Adipocyte (in vitro differentiated cells): Measurements from ENCODE around the gene ENOX1.
A peak's percentile ranks its signal among the peaks of the same experiment; 100 is the strongest.

Experiments used
- DNase-seq: peaks from one replicate; pipeline ENCODE4 v3.0.0-alpha.2; 2015; ENCODE audit warnings: low read depth
- H3K27me3 ChIP-seq: replicated peaks from 2 replicates; pipeline ENCODE4 v1.7.0; 2013; ENCODE audit warnings: mild to moderate bottlenecking, low read length, moderate library complexity; ENCODE audit not compliant: control insufficient read depth, insufficient read depth
- H3K36me3 ChIP-seq: 2 replicates; pipeline ENCODE4 v1.7.0; 2013; ENCODE audit warnings: low read length, mild to moderate bottlenecking, moderate library complexity; ENCODE audit not compliant: control insufficient read depth, insufficient read depth, severe bottlenecking
- H3K4me1 ChIP-seq: 2 replicates; pipeline ENCODE4 v1.7.0; 2013; ENCODE audit warnings: mild to moderate bottlenecking, low read length, moderate library complexity; ENCODE audit not compliant: control insufficient read depth, insufficient read depth
- H3K4me3 ChIP-seq: 2 replicates; pipeline ENCODE4 v1.7.0; 2013; ENCODE audit warnings: mild to moderate bottlenecking, low read length, moderate library complexity
- H3K9ac ChIP-seq: 2 replicates; pipeline ENCODE4 v1.7.0; 2013; ENCODE audit warnings: mild to moderate bottlenecking, low read length, moderate library complexity
- H3K9me3 ChIP-seq: 2 replicates; pipeline ENCODE4 v1.7.0; 2013; ENCODE audit warnings: mild to moderate bottlenecking, low read length, moderate library complexity; ENCODE audit not compliant: control insufficient read depth

Gene ENOX1

GRCh38 chr13:43545317-43545874 is 241.4 kb downstream of the ENOX1 start:
- no peak overlapping the region for H3K9ac ChIP-seq
- H3K36me3 ChIP-seq = no peaks in the 10 kb centered on the region
- peak; percentile 60 for DNase-seq
- no peaks in the 10 kb centered on the region for H3K9me3 ChIP-seq
- peaks cover 31% of the 10 kb centered on the region for H3K4me1 ChIP-seq
- peaks cover 4% of the 10 kb centered on the region for H3K27me3 ChIP-seq
- no peak overlapping the region for H3K4me3 ChIP-seq

- DNase-seq = no peak
Measured at GRCh38 chr13:43544631-43545030, 242.1 kb downstream of the ENOX1 start.

GRCh38 chr13:43544011-43544410 is 242.8 kb downstream of the ENOX1 start:
- H3K27me3 ChIP-seq = peaks cover 4% of the 10 kb centered on the region
- H3K36me3 ChIP-seq = no peaks in the 10 kb centered on the region
- peaks cover 9% of the 10 kb centered on the region for H3K9me3 ChIP-seq
- DNase-seq = no peak
- H3K9ac ChIP-seq = no peak overlapping the region
- peaks cover 31% of the 10 kb centered on the region for H3K4me1 ChIP-seq
- no peak overlapping the region for H3K4me3 ChIP-seq

More at GRCh38 chr13:43544631-43545030, 242.1 kb downstream of the ENOX1 start:
- H3K36me3 ChIP-seq = no peaks in the 10 kb centered on the region
- no peak overlapping the region for H3K4me3 ChIP-seq
- H3K27me3 ChIP-seq = peaks cover 4% of the 10 kb centered on the region
- peaks cover 31% of the 10 kb centered on the region for H3K4me1 ChIP-seq
- H3K9ac ChIP-seq = no peak overlapping the region
- peaks cover 2% of the 10 kb centered on the region for H3K9me3 ChIP-seq

GRCh38 chr13:43543331-43543730 is 243.4 kb downstream of the ENOX1 start:
- Histone ChIP-seq H3K27me3 (peaks cover 4% of the 10 kb centered on the region), H3K9ac (no peak overlapping the region), H3K36me3 (no peaks in the 10 kb centered on the region), H3K4me3 (no peak overlapping the region), H3K9me3 (peaks cover 14% of the 10 kb centered on the region), H3K4me1 (peaks cover 31% of the 10 kb centered on the region)
- DNase-seq = peak; percentile 25

- Histone ChIP-seq H3K9me3 (peaks cover 14% of the 10 kb centered on the region), H3K9ac (no peak overlapping the region), H3K4me3 (no peak overlapping the region), H3K27me3 (no peaks in the 10 kb centered on the region), H3K36me3 (no peaks in the 10 kb centered on the region), H3K4me1 (peaks cover 14% of the 10 kb centered on the region)
- peak; percentile 30 for DNase-seq
Measured at GRCh38 chr13:43537124-43537523, 249.6 kb downstream of the ENOX1 start.

- Histone ChIP-seq H3K4me1 (no peaks in the 10 kb centered on the region), H3K4me3 (no peak overlapping the region), H3K36me3 (no peaks in the 10 kb centered on the region), H3K27me3 (no peaks in the 10 kb centered on the region), H3K9me3 (no peaks in the 10 kb centered on the region), H3K9ac (no peak overlapping the region)
- DNase-seq = no peak
Measured at GRCh38 chr13:43529796-43530195, 257.0 kb downstream of the ENOX1 start.

GRCh38 chr13:43528992-43529391 is 257.8 kb downstream of the ENOX1 start:
- Histone ChIP-seq H3K4me3 (no peak overlapping the region), H3K36me3 (no peaks in the 10 kb centered on the region), H3K4me1 (no peaks in the 10 kb centered on the region), H3K9ac (no peak overlapping the region), H3K27me3 (no peaks in the 10 kb centered on the region), H3K9me3 (no peaks in the 10 kb centered on the region)
- no peak for DNase-seq

GRCh38 chr13:43522788-43523187 is 264.0 kb downstream of the ENOX1 start:
- Histone ChIP-seq H3K4me3 (no peak overlapping the region), H3K9me3 (no peaks in the 10 kb centered on the region), H3K36me3 (no peaks in the 10 kb centered on the region), H3K9ac (no peak overlapping the region), H3K27me3 (no peaks in the 10 kb centered on the region), H3K4me1 (peaks cover 11% of the 10 kb centered on the region)
- peak; percentile 38 for DNase-seq

- Histone ChIP-seq H3K27me3 (no peaks in the 10 kb centered on the region), H3K9me3 (no peaks in the 10 kb centered on the region), H3K9ac (no peak overlapping the region), H3K36me3 (no peaks in the 10 kb centered on the region), H3K4me3 (no peak overlapping the region), H3K4me1 (peaks cover 25% of the 10 kb centered on the region)
- DNase-seq = peak; percentile 39
Measured at GRCh38 chr13:43520351-43520750, 266.4 kb downstream of the ENOX1 start.

GRCh38 chr13:43518833-43519232 is 267.9 kb downstream of the ENOX1 start:
- H3K4me1 ChIP-seq = peaks cover 25% of the 10 kb centered on the region
- no peaks in the 10 kb centered on the region for H3K36me3 ChIP-seq
- no peak for DNase-seq
- H3K4me3 ChIP-seq = no peak overlapping the region
- H3K9ac ChIP-seq = no peak overlapping the region
- H3K27me3 ChIP-seq = no peaks in the 10 kb centered on the region
- no peaks in the 10 kb centered on the region for H3K9me3 ChIP-seq

GRCh38 chr13:43516401-43516833 is 270.4 kb downstream of the ENOX1 start:
- Histone ChIP-seq H3K9me3 (no peaks in the 10 kb centered on the region), H3K9ac (peak overlapping the region; percentile 28), H3K4me1 (peaks cover 25% of the 10 kb centered on the region), H3K4me3 (peak overlapping the region; percentile 21), H3K36me3 (no peaks in the 10 kb centered on the region), H3K27me3 (no peaks in the 10 kb centered on the region)
- DNase-seq = peak; percentile 79

- Histone ChIP-seq H3K9ac (no peak overlapping the region), H3K36me3 (no peaks in the 10 kb centered on the region), H3K4me3 (no peak overlapping the region), H3K4me1 (peaks cover 33% of the 10 kb centered on the region), H3K9me3 (no peaks in the 10 kb centered on the region), H3K27me3 (no peaks in the 10 kb centered on the region)
- peak; percentile 1 for DNase-seq
Measured at GRCh38 chr13:43515531-43515930, 271.2 kb downstream of the ENOX1 start.
